ENCODE measurements around the gene CHGA.

Gene CHGA

DNA sequence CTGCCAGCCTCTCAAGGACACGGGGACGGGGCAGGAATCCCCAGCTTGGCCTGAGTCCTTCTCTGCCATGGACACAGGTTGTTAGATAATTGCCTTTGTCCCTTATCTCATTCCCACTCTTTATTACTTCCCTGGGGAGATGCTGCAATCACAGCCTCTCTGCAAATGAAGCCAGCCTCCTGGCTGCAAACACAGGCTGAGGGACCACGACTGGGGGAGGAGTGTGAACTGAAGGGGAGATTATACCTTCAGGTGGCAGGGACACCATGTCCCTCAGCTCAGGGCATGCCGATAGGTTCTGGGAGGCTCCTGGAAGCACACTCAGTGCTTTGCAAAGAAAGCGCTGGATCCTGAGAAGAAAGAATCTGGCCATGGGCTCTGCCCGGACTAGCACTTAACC lies 16.1 kb upstream of the CHGA start:
- Histone ChIP-seq H3K4me2 (ENCODE audit: low read length) (no peak overlapping the region), H3K36me3 (ENCODE audit: control insufficient read depth, insufficient read depth, low read length) (no peaks in the 10 kb centered on the region), H3K4me3 (ENCODE audit: low read length) (no peak overlapping the region), H3K18ac (ENCODE audit: low read length) (no peak overlapping the region), H3K79me1 (ENCODE audit: low read length) (no peaks in the 10 kb centered on the region), H2BK120ac (ENCODE audit: low read depth, low read length) (no peak overlapping the region), H2BK5ac (ENCODE audit: low read length) (no peak overlapping the region), H3K56ac (ENCODE audit: low read length) (no peak overlapping the region), H4K8ac (ENCODE audit: low read depth, low read length) (no peak overlapping the region), H3K23ac (ENCODE audit: low read length) (no peak overlapping the region), H3K4me1 (ENCODE audit: control insufficient read depth, low read depth, low read length) (no peaks in the 10 kb centered on the region), H3K4ac (ENCODE audit: low read depth, low read length) (no peak overlapping the region), H3K79me2 (ENCODE audit: control insufficient read depth, insufficient read depth, low read length) (no peaks in the 10 kb centered on the region), H4K5ac (ENCODE audit: low read length) (no peak overlapping the region), H3K27ac (ENCODE audit: low read depth, low read length) (no peak overlapping the region), H3K9ac (ENCODE audit: low read length) (no peak overlapping the region), H3K27me3 (ENCODE audit: insufficient read depth, low read length, poor library complexity) (no peaks in the 10 kb centered on the region), H2AK5ac (ENCODE audit: low read length) (no peak overlapping the region), H2BK15ac (replicated peaks; ENCODE audit: low read depth) (no peak overlapping the region)
- peak; percentile 63 for DNase-seq
- WGBS (ENCODE audit: extremely low coverage, insufficient coverage, low lambda C conversion rate), result no CpG with 5 or more reads among the region's 6 CpGs

DNA sequence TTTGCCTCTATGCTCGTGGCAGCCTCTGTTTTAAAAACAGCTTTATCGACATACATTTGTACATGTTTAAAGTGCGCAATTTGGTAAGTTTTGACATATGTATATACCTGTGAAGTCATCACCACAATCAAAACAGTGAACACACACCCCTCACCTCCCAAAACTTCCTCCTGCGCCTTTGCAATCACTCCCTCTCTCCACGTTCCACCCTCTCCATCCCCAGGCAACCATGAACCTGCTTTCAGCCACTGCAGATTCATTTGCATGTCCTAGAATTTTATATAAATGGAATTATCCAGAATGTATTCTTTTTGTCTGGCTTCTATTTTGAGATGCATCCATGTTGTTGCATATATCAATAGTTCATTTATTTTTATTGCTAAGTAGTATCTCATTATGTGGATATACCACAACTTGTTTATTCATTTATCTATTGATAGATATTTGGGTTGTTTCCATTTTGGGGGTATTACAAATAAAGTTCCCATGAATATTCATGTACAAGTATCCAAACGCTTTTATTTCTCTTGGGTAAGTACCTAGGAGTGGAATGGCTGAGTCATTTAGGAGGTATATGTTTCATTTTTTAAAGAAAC lies 15.5 kb upstream of the CHGA start:
- Histone ChIP-seq H3K79me1 (ENCODE audit: low read length) (no peaks in the 10 kb centered on the region), H3K4me1 (ENCODE audit: control insufficient read depth, low read depth, low read length) (no peaks in the 10 kb centered on the region), H2BK120ac (ENCODE audit: low read depth, low read length) (no peak overlapping the region), H3K4ac (ENCODE audit: low read depth, low read length) (no peak overlapping the region), H4K8ac (ENCODE audit: low read depth, low read length) (no peak overlapping the region), H3K18ac (ENCODE audit: low read length) (no peak overlapping the region), H3K27ac (ENCODE audit: low read depth, low read length) (no peak overlapping the region), H3K27me3 (ENCODE audit: insufficient read depth, low read length, poor library complexity) (no peaks in the 10 kb centered on the region), H3K9ac (ENCODE audit: low read length) (no peak overlapping the region), H3K79me2 (ENCODE audit: control insufficient read depth, insufficient read depth, low read length) (no peaks in the 10 kb centered on the region), H3K4me2 (ENCODE audit: low read length) (no peak overlapping the region), H3K56ac (ENCODE audit: low read length) (no peak overlapping the region), H2AK5ac (ENCODE audit: low read length) (no peak overlapping the region), H2BK5ac (ENCODE audit: low read length) (no peak overlapping the region), H3K23ac (ENCODE audit: low read length) (no peak overlapping the region), H3K36me3 (ENCODE audit: control insufficient read depth, insufficient read depth, low read length) (no peaks in the 10 kb centered on the region), H2BK15ac (replicated peaks; ENCODE audit: low read depth) (no peak overlapping the region), H4K5ac (ENCODE audit: low read length) (no peak overlapping the region), H3K4me3 (ENCODE audit: low read length) (no peak overlapping the region)
- no peak for DNase-seq
- WGBS (ENCODE audit: extremely low coverage, insufficient coverage, low lambda C conversion rate), result no CpG with 5 or more reads among the region's 6 CpGs

DNA sequence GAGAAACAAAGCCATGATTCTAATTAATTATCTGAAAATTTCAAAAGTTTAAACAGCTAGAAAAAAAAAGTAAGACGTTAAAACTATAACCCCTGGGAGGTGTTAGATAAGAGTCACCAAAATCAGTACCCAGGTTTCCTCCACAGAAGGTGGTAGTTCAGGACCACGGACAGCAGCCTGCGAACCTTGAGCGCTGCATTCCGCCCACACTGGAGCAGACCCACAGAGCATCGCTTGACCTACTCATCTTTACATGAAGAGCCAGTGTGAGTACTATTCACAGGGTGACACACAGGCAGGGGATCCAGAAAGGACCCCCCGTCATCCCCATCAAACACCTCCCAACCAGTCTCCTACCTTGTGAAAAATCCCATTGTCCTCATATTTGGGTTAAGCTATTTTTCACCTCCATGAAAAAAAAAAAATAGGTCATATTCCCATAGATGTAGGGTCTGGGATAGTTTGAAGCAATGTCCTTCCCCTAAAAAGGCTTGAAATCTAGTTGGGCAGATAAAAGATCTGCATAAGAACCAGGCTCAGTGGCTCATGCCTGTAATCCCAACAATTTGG lies 8.8 kb upstream of the CHGA start:
- WGBS (ENCODE audit: extremely low coverage, insufficient coverage, low lambda C conversion rate), result no CpG with 5 or more reads among the region's 7 CpGs
- DNase-seq, result peak; percentile 68

DNA sequence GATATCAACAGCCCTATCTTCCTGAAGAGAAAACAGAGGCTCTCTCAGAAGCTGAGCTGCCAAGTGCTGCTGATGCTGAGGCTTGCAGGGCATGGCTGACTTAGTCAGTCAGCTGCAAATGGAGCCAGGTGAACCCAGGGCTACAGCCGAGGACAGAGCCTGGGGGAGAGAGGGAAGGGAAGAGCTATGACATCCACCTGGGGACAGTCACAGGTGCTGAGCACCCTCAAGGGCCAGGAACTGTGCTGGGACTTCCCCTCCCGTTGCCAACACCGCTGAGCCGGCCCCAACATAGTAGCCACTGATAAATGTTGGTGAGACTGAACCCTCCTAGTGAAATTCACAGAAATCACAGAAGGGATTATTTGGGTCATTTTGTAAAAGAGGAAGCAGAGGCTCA lies 6.7 kb upstream of the CHGA start:
- no peak for DNase-seq
- H4K8ac ChIP-seq (ENCODE audit: low read depth, low read length), result no peak overlapping the region
- H2BK5ac ChIP-seq (ENCODE audit: low read length), result no peak overlapping the region
- no peak overlapping the region for H2BK120ac ChIP-seq (ENCODE audit: low read depth, low read length)
- H3K9ac ChIP-seq (ENCODE audit: low read length), result no peak overlapping the region
- H3K4me2 ChIP-seq (ENCODE audit: low read length), result no peak overlapping the region
- no peak overlapping the region for H3K27ac ChIP-seq (ENCODE audit: low read depth, low read length)
- H4K5ac ChIP-seq (ENCODE audit: low read length), result no peak overlapping the region
- H3K27me3 ChIP-seq (ENCODE audit: insufficient read depth, low read length, poor library complexity), result no peaks in the 10 kb centered on the region
- H3K4me3 ChIP-seq (ENCODE audit: low read length), result no peak overlapping the region
- H3K18ac ChIP-seq (ENCODE audit: low read length), result no peak overlapping the region
- no peaks in the 10 kb centered on the region for H3K4me1 ChIP-seq (ENCODE audit: control insufficient read depth, low read depth, low read length)
- WGBS (ENCODE audit: extremely low coverage, insufficient coverage, low lambda C conversion rate), result no CpG with 5 or more reads among the region's 4 CpGs
- no peaks in the 10 kb centered on the region for H3K79me2 ChIP-seq (ENCODE audit: control insufficient read depth, insufficient read depth, low read length)
- H2AK5ac ChIP-seq (ENCODE audit: low read length), result no peak overlapping the region
- no peaks in the 10 kb centered on the region for H3K36me3 ChIP-seq (ENCODE audit: control insufficient read depth, insufficient read depth, low read length)
- no peak overlapping the region for H3K23ac ChIP-seq (ENCODE audit: low read length)
- H3K4ac ChIP-seq (ENCODE audit: low read depth, low read length), result no peak overlapping the region
- H3K79me1 ChIP-seq (ENCODE audit: low read length), result no peaks in the 10 kb centered on the region
- no peak overlapping the region for H2BK15ac ChIP-seq (replicated peaks; ENCODE audit: low read depth)
- no peak overlapping the region for H3K56ac ChIP-seq (ENCODE audit: low read length)

More for the DNA sequence above, 8.8 kb upstream of the CHGA start:
- Histone ChIP-seq H3K23ac (ENCODE audit: low read length) (no peak overlapping the region), H3K4me2 (ENCODE audit: low read length) (no peak overlapping the region), H2BK120ac (ENCODE audit: low read depth, low read length) (no peak overlapping the region), H3K27me3 (ENCODE audit: insufficient read depth, low read length, poor library complexity) (no peaks in the 10 kb centered on the region), H3K9ac (ENCODE audit: low read length) (no peak overlapping the region), H2BK15ac (replicated peaks; ENCODE audit: low read depth) (no peak overlapping the region), H3K79me1 (ENCODE audit: low read length) (no peaks in the 10 kb centered on the region), H2BK5ac (ENCODE audit: low read length) (no peak overlapping the region), H3K56ac (ENCODE audit: low read length) (no peak overlapping the region), H3K79me2 (ENCODE audit: control insufficient read depth, insufficient read depth, low read length) (no peaks in the 10 kb centered on the region), H3K4ac (ENCODE audit: low read depth, low read length) (no peak overlapping the region), H3K4me3 (ENCODE audit: low read length) (no peak overlapping the region), H3K18ac (ENCODE audit: low read length) (no peak overlapping the region), H4K8ac (ENCODE audit: low read depth, low read length) (no peak overlapping the region), H2AK5ac (ENCODE audit: low read length) (no peak overlapping the region), H3K27ac (ENCODE audit: low read depth, low read length) (no peak overlapping the region), H3K4me1 (ENCODE audit: control insufficient read depth, low read depth, low read length) (no peaks in the 10 kb centered on the region), H3K36me3 (ENCODE audit: control insufficient read depth, insufficient read depth, low read length) (no peaks in the 10 kb centered on the region), H4K5ac (ENCODE audit: low read length) (no peak overlapping the region)

DNA sequence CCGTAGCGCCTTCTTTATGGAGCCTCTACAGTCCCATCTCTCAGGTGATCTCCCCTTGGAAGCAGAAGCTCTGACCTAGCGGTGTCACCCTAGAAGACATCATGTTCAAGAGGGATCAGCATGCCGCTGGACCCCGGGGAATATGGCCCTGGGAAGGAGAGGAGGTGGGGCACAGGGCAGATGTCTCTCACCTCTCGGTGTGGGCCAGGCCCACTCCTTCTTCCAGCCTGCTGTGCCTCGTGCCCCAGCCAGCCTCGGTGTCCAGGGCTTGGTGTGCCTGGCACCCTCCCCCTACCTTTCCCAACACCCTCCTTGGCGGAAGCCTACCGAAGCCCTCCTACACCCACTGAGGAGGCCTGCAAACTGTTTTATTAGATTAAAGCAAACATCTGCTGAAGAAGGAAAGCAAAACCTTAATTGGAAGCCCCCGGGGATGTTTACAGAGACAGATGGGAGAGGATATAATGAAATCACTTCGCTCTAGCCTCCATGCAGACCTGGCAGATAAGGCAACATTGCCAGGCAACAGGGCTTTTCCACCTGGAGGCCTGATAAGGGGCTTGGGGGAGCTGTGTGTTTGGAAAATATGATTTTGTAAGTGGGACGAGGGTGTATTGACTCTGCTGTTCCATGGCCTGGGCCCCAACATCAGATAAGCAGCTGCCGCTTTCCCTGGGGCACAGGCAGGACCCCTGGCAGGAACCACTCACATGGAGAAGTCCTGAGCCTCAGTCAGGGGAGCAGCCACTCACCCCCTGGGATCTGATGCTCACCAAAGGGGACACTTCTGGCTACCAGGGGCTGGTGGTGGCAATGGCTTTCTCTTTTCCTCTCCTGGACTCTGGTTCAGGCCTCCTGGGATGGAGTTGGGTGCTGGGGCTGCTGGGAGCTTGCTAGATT lies 5.7 kb upstream of the CHGA start:
- WGBS (ENCODE audit: extremely low coverage, insufficient coverage, low lambda C conversion rate), result no CpG with 5 or more reads among the region's 14 CpGs
- Histone ChIP-seq H3K56ac (ENCODE audit: low read length) (no peak overlapping the region), H2BK5ac (ENCODE audit: low read length) (no peak overlapping the region), H3K79me2 (ENCODE audit: control insufficient read depth, insufficient read depth, low read length) (no peaks in the 10 kb centered on the region), H2BK120ac (ENCODE audit: low read depth, low read length) (no peak overlapping the region), H3K23ac (ENCODE audit: low read length) (no peak overlapping the region), H3K79me1 (ENCODE audit: low read length) (no peaks in the 10 kb centered on the region), H2AK5ac (ENCODE audit: low read length) (no peak overlapping the region), H3K27me3 (ENCODE audit: insufficient read depth, low read length, poor library complexity) (no peaks in the 10 kb centered on the region), H4K5ac (ENCODE audit: low read length) (no peak overlapping the region), H3K36me3 (ENCODE audit: control insufficient read depth, insufficient read depth, low read length) (no peaks in the 10 kb centered on the region), H3K27ac (ENCODE audit: low read depth, low read length) (no peak overlapping the region), H3K4ac (ENCODE audit: low read depth, low read length) (no peak overlapping the region), H4K8ac (ENCODE audit: low read depth, low read length) (no peak overlapping the region), H3K9ac (ENCODE audit: low read length) (no peak overlapping the region), H3K18ac (ENCODE audit: low read length) (no peak overlapping the region), H3K4me3 (ENCODE audit: low read length) (no peak overlapping the region), H3K4me1 (ENCODE audit: control insufficient read depth, low read depth, low read length) (no peaks in the 10 kb centered on the region), H3K4me2 (ENCODE audit: low read length) (no peak overlapping the region), H2BK15ac (replicated peaks; ENCODE audit: low read depth) (no peak overlapping the region)
- DNase-seq, result no peak

All from mesendoderm (in vitro differentiated cells).